Skeletal muscle satellite cell (primary cell): ENCODE results near the gene ITGB3BP.

Experiments
- H3K27me3 ChIP-seq: 2 replicates; pipeline ENCODE4 v1.7.0; 2013; ENCODE audit warnings: low read length; ENCODE audit not compliant: control insufficient read depth, insufficient read depth
- H3K36me3 ChIP-seq: 2 replicates; pipeline ENCODE4 v1.7.0; 2013; ENCODE audit warnings: mild to moderate bottlenecking, control low read depth, low read length; ENCODE audit not compliant: insufficient read depth
- H3K4me1 ChIP-seq: 2 replicates; pipeline ENCODE4 v1.7.0; 2013; ENCODE audit warnings: low read length; ENCODE audit not compliant: control insufficient read depth, insufficient read depth
- H3K4me2 ChIP-seq: 2 replicates; pipeline ENCODE4 v1.7.0; 2013; ENCODE audit warnings: mild to moderate bottlenecking, low read length
- H3K4me3 ChIP-seq: 2 replicates; pipeline ENCODE4 v1.7.0; 2013; ENCODE audit warnings: low read length
- H3K9ac ChIP-seq: 2 replicates; pipeline ENCODE4 v1.7.0; 2013; ENCODE audit warnings: mild to moderate bottlenecking, low read depth, low read length, moderate library complexity
- H3K9me3 ChIP-seq: replicated peaks from 2 replicates; pipeline ENCODE4 v1.7.0; 2013; ENCODE audit warnings: mild to moderate bottlenecking, control low read depth, low read length

Gene ITGB3BP

DNA sequence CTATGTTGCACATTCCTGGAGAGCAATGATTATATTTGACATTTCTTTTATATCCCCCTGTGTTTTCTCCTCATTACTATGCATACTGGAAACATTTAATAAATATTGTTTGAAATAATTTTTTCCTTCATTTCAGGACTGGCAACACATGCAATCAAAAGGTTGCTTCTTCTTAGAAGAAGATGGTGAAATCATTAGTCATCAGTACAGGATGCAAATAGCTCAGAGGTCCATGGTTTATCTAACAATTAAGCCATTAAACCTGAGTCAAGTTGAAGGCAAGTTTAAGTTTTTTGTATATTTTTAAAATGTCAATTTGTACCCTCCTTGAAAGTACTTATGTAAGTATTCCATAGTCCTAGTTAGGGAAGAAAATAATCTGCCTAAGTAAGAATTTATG is 22.8 kb upstream of the ITGB3BP start:
- Histone ChIP-seq H3K27me3 (no peaks in the 10 kb centered on the region), H3K4me3 (no peak overlapping the region)

DNA sequence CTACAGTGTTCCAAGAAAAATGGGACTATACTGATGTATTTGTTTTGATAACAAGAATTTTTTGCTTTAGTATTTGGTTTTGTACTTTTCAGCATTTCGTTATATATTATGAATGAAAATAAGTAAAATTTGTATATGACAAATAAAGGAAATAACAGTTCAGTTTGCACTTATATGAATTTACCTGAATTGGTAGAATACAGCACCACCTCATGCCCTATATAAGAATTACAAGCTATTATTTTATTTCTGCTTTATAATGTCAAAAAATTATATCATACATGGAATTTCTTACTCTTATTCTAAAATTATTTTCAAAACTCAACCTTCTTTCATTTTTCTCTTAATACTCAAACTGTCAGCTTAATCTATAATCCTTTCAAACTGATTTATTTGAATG is 14.9 kb upstream of the ITGB3BP start:
- Histone ChIP-seq H3K4me2 (no peak overlapping the region), H3K9ac (no peak overlapping the region), H3K4me3 (no peak overlapping the region), H3K9me3 (no peaks in the 10 kb centered on the region), H3K36me3 (peaks cover 4% of the 10 kb centered on the region), H3K27me3 (no peaks in the 10 kb centered on the region), H3K4me1 (no peaks in the 10 kb centered on the region)

More for the DNA sequence above, 22.8 kb upstream of the ITGB3BP start:
- no peaks in the 10 kb centered on the region for H3K4me1 ChIP-seq
- H3K9me3 ChIP-seq: no peaks in the 10 kb centered on the region
- no peak overlapping the region for H3K4me2 ChIP-seq
- no peak overlapping the region for H3K9ac ChIP-seq
- no peaks in the 10 kb centered on the region for H3K36me3 ChIP-seq

DNA sequence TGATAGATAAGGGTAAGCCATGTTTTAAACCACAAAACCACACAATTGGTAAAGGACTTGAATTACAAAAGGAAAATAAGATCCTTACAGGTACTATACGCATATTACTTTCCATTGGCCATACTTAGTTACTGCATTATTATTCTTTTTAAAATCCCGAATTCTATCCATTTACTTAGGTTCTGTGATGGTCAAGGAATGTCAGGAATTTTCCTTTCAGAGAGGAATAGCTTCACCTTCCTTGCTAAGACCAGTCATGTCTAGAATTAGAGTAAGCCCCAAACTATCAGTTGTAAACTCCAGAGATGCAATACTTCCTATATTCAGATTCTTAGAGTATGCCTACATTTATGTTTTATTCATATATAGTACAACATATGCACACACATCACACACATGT is 14.0 kb upstream of the ITGB3BP start:
- H3K9ac ChIP-seq: no peak overlapping the region
- H3K4me2 ChIP-seq: no peak overlapping the region
- H3K4me3 ChIP-seq: no peak overlapping the region
- no peaks in the 10 kb centered on the region for H3K4me1 ChIP-seq
- no peaks in the 10 kb centered on the region for H3K9me3 ChIP-seq
- no peaks in the 10 kb centered on the region for H3K27me3 ChIP-seq
- peaks cover 4% of the 10 kb centered on the region for H3K36me3 ChIP-seq

DNA sequence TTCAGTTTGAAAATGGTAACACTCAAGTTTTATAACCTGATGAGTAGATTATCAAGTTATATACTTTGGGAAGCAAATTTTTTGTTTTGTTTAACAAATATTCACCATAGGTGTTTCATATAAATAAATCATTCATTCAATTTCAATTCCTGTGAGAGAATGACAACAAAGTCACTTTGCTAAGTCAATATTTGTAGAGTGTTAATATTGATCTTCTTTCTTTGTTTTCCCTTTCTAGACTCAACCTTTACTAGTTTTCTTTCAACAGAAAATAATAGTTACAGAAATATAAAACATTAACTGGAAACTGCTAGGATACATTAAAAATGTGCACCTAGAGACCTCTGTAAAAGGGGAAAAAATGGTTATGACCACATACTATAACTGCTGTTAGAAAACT is 11.4 kb upstream of the ITGB3BP start:
- peaks cover 4% of the 10 kb centered on the region for H3K36me3 ChIP-seq
- H3K4me2 ChIP-seq: no peak overlapping the region
- H3K9me3 ChIP-seq: no peaks in the 10 kb centered on the region
- H3K27me3 ChIP-seq: no peaks in the 10 kb centered on the region
- no peaks in the 10 kb centered on the region for H3K4me1 ChIP-seq
- H3K9ac ChIP-seq: no peak overlapping the region
- H3K4me3 ChIP-seq: no peak overlapping the region

DNA sequence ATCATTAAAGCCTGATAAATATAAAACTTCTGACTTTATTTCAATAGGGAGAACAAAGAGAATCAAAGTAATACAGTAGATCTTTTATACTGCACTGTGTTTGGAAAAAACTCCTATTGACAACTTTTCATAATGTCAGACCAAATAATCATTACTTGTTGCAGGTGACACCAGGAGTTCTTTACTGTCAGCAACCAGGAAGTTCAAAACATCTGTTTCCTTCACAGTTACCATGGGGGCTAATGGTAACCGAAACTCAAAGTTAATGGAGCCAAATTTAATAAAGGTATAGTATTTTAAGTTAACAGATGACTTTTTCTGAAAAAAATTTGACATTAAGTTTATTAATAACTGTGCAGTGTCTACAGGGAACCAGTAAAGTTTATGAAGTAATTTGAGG is 10.9 kb upstream of the ITGB3BP start:
- Histone ChIP-seq H3K27me3 (no peaks in the 10 kb centered on the region), H3K4me1 (no peaks in the 10 kb centered on the region), H3K36me3 (peaks cover 4% of the 10 kb centered on the region), H3K4me2 (no peak overlapping the region), H3K9me3 (no peaks in the 10 kb centered on the region), H3K9ac (no peak overlapping the region), H3K4me3 (no peak overlapping the region)

DNA sequence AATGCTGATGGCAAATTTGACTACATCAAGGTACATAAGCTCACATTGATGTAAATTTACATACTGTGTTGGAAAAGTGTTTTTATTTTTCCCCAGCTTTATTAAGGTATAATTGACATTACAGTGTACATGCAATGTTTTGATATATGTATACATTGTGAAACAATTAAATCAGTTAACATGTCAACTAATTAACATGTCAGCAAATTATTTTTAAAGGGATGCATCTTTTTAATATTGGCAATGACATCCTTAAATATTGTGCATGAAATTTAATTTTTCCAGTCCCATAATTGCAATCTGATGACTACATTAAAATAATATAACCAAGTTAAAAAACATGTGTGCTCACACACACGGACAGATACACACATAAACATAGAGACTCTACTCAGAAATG is 9.7 kb upstream of the ITGB3BP start:
- peaks cover 4% of the 10 kb centered on the region for H3K36me3 ChIP-seq
- no peak overlapping the region for H3K4me2 ChIP-seq
- H3K4me3 ChIP-seq: no peak overlapping the region
- H3K27me3 ChIP-seq: no peaks in the 10 kb centered on the region
- H3K4me1 ChIP-seq: no peaks in the 10 kb centered on the region
- H3K9me3 ChIP-seq: no peaks in the 10 kb centered on the region
- H3K9ac ChIP-seq: no peak overlapping the region

DNA sequence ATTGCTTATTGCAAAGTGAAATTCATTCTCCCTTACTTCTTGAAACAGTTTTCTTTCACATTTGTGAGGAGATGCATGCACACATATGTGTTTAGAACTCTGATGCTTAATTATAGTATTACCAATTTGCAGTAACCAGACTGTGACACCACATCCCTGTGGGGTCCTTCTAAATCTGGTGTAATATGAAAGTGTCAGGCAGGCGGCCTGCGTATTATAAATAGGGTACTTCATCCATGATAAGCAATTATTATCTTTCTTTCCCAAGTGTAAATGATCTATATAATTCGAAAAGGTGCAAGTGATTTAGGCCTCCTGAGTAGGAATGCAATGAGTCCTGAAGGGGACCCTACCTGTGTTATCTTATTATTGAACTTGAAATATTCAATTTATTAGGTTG is 1.2 kb upstream of the ITGB3BP start:
- Histone ChIP-seq H3K4me2 (peak overlapping the region; percentile 75), H3K4me1 (peaks cover 5% of the 10 kb centered on the region), H3K9me3 (no peaks in the 10 kb centered on the region), H3K27me3 (no peaks in the 10 kb centered on the region), H3K36me3 (no peaks in the 10 kb centered on the region), H3K4me3 (peak overlapping the region; percentile 81), H3K9ac (peak overlapping the region; percentile 81)

DNA sequence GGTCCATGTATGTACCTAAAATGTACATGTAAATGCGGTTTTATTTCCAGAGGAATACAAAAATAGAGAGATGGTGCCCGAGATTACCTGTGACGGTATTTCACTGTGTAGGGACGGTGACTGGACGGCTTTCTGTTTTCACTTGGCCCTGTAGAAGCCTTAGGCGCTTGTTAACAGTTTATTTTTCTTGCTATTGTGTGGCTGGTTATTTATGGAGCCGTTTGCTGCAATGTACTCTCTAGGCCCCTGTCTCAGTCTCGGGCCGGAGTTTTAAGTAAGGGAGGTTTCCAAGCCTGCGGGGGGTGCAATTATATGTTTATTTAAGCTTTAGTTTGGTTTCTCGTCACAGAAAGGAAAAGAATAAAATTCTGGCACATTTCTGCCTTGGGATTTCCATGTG is 713 bp upstream of the ITGB3BP start:
- Histone ChIP-seq H3K4me1 (peaks cover 5% of the 10 kb centered on the region), H3K27me3 (no peaks in the 10 kb centered on the region), H3K9ac (peak overlapping the region; percentile 81), H3K9me3 (no peaks in the 10 kb centered on the region), H3K4me2 (peak overlapping the region; percentile 75), H3K4me3 (peak overlapping the region; percentile 81), H3K36me3 (no peaks in the 10 kb centered on the region)

DNA sequence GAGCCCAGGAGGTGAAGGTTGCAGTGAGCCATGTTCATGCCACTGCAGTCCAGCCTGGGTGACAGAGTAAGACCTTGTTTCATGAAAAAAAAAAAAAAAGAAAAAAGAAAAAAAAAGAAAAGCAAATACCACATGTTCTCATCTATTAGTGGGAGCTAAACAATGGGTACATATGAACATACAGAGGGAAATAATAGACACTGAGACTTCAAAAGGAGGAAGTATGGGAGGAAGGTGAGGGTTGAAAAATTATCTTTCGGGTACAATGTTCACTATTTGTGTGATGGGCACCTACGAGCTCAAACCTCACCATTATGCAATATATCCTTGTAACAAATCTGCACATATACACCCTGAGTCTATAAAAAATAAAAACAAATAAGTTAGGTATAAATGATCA is 6.4 kb downstream of the ITGB3BP start:
- H3K9ac ChIP-seq: no peak overlapping the region
- H3K4me3 ChIP-seq: no peak overlapping the region
- H3K36me3 ChIP-seq: no peaks in the 10 kb centered on the region
- H3K4me1 ChIP-seq: no peaks in the 10 kb centered on the region
- H3K27me3 ChIP-seq: no peaks in the 10 kb centered on the region
- no peak overlapping the region for H3K4me2 ChIP-seq
- H3K9me3 ChIP-seq: no peaks in the 10 kb centered on the region

DNA sequence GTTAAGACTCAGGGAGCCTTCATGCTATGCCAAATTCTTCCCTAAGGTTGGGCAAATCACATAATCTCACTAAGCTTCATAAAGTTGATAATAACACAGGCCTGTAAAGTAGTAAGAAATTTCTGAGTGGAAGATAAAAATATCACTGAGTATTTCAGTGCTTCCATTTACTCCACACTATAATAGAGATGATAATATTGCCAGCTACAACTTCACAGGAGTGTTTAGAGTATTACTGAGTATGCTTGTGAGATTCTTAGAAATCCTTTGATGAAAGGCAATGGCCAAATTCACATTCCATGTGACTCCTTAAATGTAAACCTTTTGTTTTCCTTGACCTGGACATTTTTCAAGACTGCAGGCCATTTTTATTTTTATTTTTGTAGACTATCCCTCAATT is 10.4 kb downstream of the ITGB3BP start:
- Histone ChIP-seq H3K4me1 (no peaks in the 10 kb centered on the region), H3K36me3 (no peaks in the 10 kb centered on the region), H3K4me3 (no peak overlapping the region), H3K4me2 (no peak overlapping the region), H3K9ac (no peak overlapping the region), H3K9me3 (no peaks in the 10 kb centered on the region), H3K27me3 (no peaks in the 10 kb centered on the region)

DNA sequence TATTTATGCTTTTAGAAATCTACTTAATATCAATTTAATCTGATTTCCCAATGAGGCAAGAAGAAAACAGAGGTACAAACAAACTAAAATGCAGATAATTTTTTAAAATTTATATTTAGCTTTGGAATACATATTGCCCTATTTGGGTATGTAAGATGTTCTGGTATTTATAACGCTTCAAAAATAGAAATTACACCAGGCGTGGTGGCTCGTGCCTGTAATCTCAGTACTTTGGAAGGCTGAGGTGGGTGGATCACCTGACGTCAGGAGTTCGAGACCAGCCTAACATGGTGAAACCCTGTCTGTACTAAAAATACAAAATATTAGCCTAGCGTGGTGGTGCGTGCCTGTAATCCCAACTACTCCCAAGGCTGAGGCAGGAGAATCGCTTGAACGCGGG is 13.3 kb downstream of the ITGB3BP start:
- Histone ChIP-seq H3K4me1 (no peaks in the 10 kb centered on the region), H3K36me3 (peaks cover 4% of the 10 kb centered on the region), H3K9me3 (no peaks in the 10 kb centered on the region), H3K4me2 (no peak overlapping the region), H3K9ac (no peak overlapping the region), H3K4me3 (no peak overlapping the region), H3K27me3 (no peaks in the 10 kb centered on the region)

DNA sequence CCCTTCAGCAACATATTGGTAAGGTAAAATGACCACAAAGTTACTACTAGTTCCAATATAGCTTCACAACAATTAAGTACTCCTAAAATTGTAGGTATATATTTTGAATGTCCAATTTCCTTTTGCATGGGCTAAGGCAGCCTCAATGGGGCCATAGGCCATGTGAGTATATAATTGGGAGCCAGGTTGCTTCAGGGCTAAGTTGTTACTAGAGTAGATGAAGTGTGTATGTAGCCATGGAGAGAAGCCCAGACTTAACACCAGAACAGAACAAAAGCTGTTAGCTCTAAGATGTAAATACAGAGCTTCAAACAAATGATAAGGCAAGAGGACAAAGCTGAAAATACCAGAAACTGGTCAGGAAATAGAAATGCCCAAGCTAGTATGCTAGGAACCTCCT is 16.2 kb downstream of the ITGB3BP start:
- Histone ChIP-seq H3K4me2 (no peak overlapping the region), H3K4me3 (no peak overlapping the region), H3K9me3 (no peaks in the 10 kb centered on the region), H3K27me3 (no peaks in the 10 kb centered on the region), H3K9ac (no peak overlapping the region), H3K36me3 (peaks cover 4% of the 10 kb centered on the region), H3K4me1 (no peaks in the 10 kb centered on the region)
